Stimulated activated naive CD8-positive, alpha-beta T cell treated with anti-CD3 and anti-CD28 coated beads, Interleukin-15, Interleukin-2, amounts not matched to agents 100 ng/mL and 50 ng/mL, for 24 hours (primary cell): ENCODE measurements around the gene MUC21.

Experiments used
- H3K27ac Mint-ChIP-seq: one replicate; pipeline ENCODE4 v1.8.0; 2021; ENCODE audit warnings: mild to moderate bottlenecking, mixed read lengths
- H3K27me3 Mint-ChIP-seq: one replicate; pipeline ENCODE4 v1.8.0; 2021; ENCODE audit warnings: mixed read lengths
- H3K36me3 Mint-ChIP-seq: one replicate; pipeline ENCODE4 v1.8.0; 2021; ENCODE audit warnings: low read depth, mixed read lengths
- H3K4me1 Mint-ChIP-seq: one replicate; pipeline ENCODE4 v1.8.0; 2021; ENCODE audit warnings: low read depth, mixed read lengths
- H3K4me3 Mint-ChIP-seq: one replicate; pipeline ENCODE4 v1.8.0; 2021; ENCODE audit warnings: mild to moderate bottlenecking, mixed read lengths
- H3K9me3 Mint-ChIP-seq: one replicate; pipeline ENCODE4 v1.8.0; 2021; ENCODE audit warnings: mixed read lengths

MUC21 gene

DNA sequence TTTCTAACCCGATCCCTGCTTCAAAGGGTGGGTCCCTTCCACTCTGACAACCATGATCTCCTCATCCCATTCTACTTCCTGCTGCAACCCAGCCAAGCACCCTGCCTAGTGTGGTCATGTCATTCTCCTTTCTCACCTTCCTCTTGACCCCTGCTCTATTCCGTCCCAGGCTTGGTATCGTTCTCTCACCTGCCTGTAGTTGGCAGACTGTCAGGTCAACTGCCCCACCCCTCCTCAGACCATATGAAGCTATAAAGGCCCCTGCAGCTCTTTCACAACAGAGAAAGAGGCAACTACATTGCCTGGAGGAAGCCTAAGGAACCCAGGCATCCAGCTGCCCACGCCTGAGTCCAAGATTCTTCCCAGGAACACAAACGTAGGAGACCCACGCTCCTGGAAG is at the start of gene MUC21:
TSS of gene MUC21 (plus strand) at position 280 of the 400 bp plus-strand sequence. CDS start 241 bp downstream, outside the sequence.
- H3K27me3 Mint-ChIP-seq, result peaks cover 44% of the 10 kb centered on the region
- no peaks in the 10 kb centered on the region for H3K36me3 Mint-ChIP-seq
- H3K4me3 Mint-ChIP-seq, result no peak within 1 kb of the TSS

DNA sequence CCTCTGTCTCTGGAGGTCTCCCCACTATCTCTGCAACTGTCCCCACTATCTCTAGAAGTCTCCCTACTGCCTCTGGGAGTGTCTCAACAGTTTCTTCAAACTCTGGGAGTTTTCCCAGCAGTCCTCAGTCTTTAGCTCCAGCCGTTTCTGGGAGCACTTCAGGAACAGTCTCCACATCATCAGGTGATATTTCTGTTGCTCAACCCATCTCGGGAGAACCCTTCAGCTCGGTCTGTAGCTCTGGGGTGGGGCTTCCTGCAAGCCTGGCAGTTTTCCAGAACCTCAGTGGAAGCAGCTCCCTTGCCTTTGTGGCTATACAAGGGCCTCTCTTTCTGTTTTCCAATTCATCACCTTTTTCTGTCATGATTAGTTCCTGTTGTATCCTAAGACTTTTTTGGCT is 48.5 kb upstream of the MUC21 start:
- H3K36me3 Mint-ChIP-seq, result no peaks in the 10 kb centered on the region
- H3K9me3 Mint-ChIP-seq, result no peaks in the 10 kb centered on the region
- H3K27ac Mint-ChIP-seq, result no peak overlapping the region
- H3K27me3 Mint-ChIP-seq, result peaks cover 12% of the 10 kb centered on the region
- H3K4me1 Mint-ChIP-seq, result no peaks in the 10 kb centered on the region
- no peak overlapping the region for H3K4me3 Mint-ChIP-seq

More for the DNA sequence above, at the start of gene MUC21:
- no peak within 1 kb of the TSS for H3K27ac Mint-ChIP-seq
- H3K9me3 Mint-ChIP-seq, result no peaks in the 10 kb centered on the region
- peaks cover 8% of the 10 kb centered on the region for H3K4me1 Mint-ChIP-seq

DNA sequence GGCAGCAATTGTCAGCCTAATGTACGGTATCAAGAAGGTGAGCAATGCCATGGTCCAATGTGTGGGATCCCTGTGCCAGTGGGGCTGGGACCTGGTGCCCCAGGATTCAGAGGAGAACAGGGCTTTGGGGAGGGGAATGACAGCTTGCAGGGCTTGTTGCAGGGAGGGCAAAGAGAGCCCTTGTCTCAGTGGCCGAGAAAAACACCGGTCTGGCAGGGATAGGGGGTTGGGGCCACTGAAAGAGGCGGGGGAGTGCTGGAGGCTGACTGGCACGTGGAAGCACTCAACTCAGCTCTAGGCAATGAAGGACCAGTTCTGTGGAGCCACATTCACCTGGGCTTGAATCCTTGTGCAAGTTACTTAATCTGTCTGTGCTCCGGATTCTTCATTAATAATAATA is 46.3 kb upstream of the MUC21 start:
- Mint-ChIP-seq H3K4me3 (no peak overlapping the region), H3K36me3 (no peaks in the 10 kb centered on the region), H3K9me3 (no peaks in the 10 kb centered on the region), H3K27me3 (peaks cover 22% of the 10 kb centered on the region), H3K27ac (no peak overlapping the region), H3K4me1 (no peaks in the 10 kb centered on the region)

DNA sequence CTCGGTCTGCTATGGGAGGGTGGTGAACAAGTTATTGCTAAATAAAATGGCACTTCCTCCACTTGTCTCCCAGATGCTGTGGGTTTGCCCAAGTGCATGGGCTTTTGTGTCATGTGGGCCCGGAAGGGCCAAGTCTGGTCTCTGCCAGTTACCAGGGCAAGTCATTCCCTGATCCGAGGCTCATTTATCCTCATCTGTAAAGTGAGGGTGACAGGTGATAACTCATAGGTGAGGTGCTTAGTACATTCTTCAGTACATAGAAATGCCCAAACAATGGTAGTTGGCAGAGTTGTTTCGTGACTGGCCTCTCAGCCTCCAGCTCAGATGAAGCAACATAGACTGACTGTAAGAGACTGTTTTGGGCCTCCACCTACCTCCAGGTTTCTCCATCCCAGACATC is 44.8 kb upstream of the MUC21 start:
- Mint-ChIP-seq H3K4me3 (no peak overlapping the region), H3K9me3 (no peaks in the 10 kb centered on the region), H3K36me3 (no peaks in the 10 kb centered on the region), H3K27me3 (peaks cover 34% of the 10 kb centered on the region), H3K27ac (no peak overlapping the region), H3K4me1 (no peaks in the 10 kb centered on the region)

DNA sequence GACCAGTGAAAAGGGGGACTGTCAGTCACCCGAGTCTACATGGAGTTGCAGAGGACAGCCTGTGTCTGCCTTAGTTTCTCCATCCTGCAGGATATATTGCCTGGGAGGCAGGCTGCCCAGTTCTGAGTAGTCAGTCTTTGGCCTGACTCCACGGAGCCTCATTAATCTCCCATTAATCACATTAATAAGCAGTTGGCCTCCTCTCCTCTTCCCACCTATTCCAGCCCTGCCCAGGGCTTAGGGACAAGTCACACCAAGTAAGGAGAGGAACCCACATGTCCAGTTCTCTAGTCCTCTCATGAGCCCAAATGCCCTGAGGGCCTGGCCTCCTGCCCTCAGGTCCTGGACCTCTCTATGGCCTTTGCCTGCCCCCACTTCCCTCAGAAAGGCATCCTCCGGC is 44.0 kb upstream of the MUC21 start:
- Mint-ChIP-seq H3K27ac (no peak overlapping the region), H3K4me1 (no peaks in the 10 kb centered on the region), H3K4me3 (no peak overlapping the region), H3K36me3 (no peaks in the 10 kb centered on the region), H3K9me3 (no peaks in the 10 kb centered on the region), H3K27me3 (peaks cover 40% of the 10 kb centered on the region)

DNA sequence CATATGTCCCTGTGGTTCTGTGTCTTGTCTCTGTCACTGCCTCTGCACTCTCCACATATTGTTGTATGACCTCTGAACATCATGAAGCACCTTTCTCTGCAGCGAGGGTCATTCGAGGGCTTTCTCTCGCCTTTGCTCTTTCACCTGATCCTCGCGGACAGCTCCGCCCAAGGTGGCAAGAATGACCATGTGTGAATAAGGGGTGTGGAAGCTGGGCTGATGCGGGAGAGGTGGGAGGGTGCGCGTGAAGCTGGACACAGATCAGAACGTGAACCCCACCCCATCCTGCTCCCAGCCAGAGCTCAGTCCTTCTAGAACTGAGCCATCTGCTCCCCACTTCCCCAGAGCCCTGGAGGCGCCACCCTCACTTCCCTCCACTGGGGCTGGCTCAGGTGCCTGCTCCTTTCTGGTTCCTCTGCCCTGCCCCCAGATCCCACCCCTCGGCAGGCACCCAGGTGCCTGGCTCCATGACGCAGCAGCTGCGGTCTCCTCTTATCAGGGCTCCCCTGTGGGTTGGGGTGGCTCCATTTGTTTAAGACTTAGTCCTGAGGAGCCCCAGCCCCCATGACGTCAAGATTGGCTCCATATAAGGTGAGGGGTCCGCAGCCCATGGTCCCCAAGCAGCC is 43.0 kb upstream of the MUC21 start, which contains the start of gene MUCL3:
TSS of gene MUCL3 (plus strand) at position 613 of the 626 bp plus-strand sequence. CDS start 27 bp downstream, outside the sequence.
- H3K27ac Mint-ChIP-seq, result no peak within 1 kb of the TSS
- no peaks in the 10 kb centered on the region for H3K36me3 Mint-ChIP-seq
- peaks cover 45% of the 10 kb centered on the region for H3K27me3 Mint-ChIP-seq

DNA sequence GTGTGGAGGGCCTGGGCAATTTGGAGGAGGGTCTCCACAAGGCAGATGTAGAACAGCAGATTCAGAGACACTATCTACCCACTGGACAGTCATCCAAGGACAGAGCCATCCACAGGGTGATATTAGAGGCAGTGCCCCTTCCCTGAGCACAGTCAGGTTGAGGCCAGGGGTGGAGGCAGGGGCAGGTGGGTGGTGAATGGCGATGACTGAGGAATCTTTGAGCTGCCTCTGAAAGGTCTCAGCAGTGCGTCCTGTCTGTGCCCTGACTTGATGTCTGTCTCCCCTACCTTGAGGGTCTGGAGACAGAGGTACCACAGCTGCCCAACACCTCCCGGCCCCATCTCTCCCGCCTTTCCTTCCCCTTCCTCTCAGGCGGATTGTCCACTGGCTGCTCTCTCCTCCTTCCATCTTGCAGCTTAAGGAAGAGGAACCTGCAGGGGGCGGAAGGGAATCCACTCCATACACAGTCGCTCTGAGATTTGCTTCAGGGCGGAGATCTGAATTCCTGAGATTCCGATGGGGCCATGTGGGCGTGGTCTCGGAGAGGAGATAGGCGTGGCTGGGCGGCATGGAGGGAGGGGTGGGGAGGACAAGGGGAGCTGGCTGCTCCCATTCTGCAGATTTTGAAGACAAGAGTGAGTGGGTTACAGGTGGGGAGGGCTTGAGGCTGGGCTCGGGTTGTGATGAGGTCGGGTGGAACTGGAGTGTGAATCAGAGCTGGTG is 41.0 kb upstream of the MUC21 start:
- Mint-ChIP-seq H3K4me1 (no peaks in the 10 kb centered on the region), H3K9me3 (no peaks in the 10 kb centered on the region), H3K27ac (no peak overlapping the region), H3K36me3 (no peaks in the 10 kb centered on the region), H3K4me3 (no peak overlapping the region), H3K27me3 (peaks cover 47% of the 10 kb centered on the region)

More for the DNA sequence above, 43.0 kb upstream of the MUC21 start, which contains the start of gene MUCL3:
- H3K9me3 Mint-ChIP-seq, result no peaks in the 10 kb centered on the region
- H3K4me1 Mint-ChIP-seq, result no peaks in the 10 kb centered on the region
- H3K4me3 Mint-ChIP-seq, result no peak within 1 kb of the TSS

DNA sequence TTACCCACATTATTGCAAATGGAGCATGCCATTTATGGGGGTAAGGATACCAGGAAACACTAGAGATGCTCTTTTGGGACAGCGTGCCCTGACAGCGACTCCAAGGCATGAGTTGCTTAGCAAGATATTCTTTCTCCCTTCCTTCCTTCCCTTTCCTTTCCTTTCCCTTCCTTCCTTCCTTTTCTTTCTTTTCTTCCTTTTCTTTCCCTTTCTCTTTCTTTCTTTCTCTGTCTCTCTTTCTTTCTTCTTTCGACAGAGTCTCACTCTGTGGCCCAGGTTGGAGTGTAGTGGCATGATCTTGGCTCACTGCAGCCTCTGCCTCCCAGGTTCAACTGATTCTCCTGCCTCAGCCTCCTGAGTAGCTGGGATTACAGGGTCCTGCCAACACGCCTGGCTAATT is 39.5 kb upstream of the MUC21 start:
- H3K36me3 Mint-ChIP-seq, result no peaks in the 10 kb centered on the region
- H3K27me3 Mint-ChIP-seq, result peaks cover 53% of the 10 kb centered on the region
- no peaks in the 10 kb centered on the region for H3K9me3 Mint-ChIP-seq
- H3K4me3 Mint-ChIP-seq, result no peak overlapping the region
- H3K4me1 Mint-ChIP-seq, result no peaks in the 10 kb centered on the region
- H3K27ac Mint-ChIP-seq, result no peak overlapping the region

DNA sequence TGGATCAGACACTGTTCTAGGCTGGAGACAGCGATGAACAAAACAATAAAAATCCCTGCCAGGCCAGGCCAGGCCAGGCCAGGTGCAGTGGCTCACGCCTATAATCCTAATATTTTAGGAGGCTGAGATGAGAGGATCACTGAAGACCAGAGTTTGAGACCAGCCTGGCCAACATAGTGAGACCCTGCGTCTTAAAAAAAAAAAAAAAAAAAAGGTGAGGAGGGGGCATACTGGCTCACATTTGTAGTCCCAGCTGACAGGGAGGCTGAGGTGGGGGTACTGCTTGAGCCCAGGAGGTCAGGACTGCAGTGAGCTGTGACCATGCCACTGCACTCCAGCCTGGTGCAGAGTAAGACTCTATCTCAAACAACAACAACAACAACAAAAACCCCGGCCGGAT is 38.2 kb upstream of the MUC21 start:
- no peaks in the 10 kb centered on the region for H3K9me3 Mint-ChIP-seq
- H3K27me3 Mint-ChIP-seq, result peaks cover 51% of the 10 kb centered on the region
- H3K36me3 Mint-ChIP-seq, result no peaks in the 10 kb centered on the region
- no peaks in the 10 kb centered on the region for H3K4me1 Mint-ChIP-seq
- H3K4me3 Mint-ChIP-seq, result no peak overlapping the region
- H3K27ac Mint-ChIP-seq, result no peak overlapping the region

DNA sequence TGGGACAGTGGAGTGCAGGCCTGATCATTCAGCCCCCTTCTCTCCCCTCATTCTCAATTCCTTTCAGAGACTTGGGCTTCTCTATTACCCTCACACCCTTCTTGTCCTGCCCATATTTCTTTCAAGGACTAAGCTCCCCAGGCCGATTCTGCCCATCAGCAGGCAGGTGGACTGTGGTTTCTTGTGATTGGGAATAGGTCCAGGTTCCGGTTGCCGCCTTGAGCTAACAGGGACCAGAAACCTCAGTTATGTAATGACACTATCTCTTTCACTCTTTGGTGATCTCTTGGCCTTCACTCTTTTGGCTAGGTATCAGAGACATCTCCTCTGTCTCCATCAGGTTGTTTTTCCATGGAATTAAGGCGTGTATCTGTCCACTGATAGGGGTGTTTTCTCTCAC is 36.3 kb upstream of the MUC21 start:
- Mint-ChIP-seq H3K4me3 (no peak overlapping the region), H3K9me3 (no peaks in the 10 kb centered on the region), H3K27ac (no peak overlapping the region), H3K27me3 (peaks cover 62% of the 10 kb centered on the region), H3K4me1 (peaks cover 6% of the 10 kb centered on the region), H3K36me3 (no peaks in the 10 kb centered on the region)

DNA sequence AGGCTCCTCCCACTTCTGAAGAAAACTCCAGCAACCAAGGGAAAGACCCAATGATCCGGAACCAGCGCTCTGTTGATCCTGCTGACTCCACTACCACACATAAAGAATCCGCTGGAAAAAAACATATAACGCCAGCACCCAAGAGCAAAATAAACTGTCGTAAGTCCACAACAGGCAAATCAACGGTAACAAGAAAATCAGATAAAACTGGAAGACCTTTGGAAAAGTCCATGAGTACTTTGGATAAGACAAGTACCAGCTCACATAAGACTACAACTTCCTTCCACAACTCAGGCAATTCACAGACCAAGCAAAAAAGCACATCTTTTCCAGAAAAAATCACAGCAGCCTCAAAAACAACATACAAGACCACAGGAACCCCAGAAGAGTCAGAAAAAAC is 34.7 kb upstream of the MUC21 start:
- Mint-ChIP-seq H3K4me3 (no peak overlapping the region), H3K9me3 (no peaks in the 10 kb centered on the region), H3K27me3 (peaks cover 63% of the 10 kb centered on the region), H3K27ac (no peak overlapping the region), H3K4me1 (peaks cover 6% of the 10 kb centered on the region), H3K36me3 (no peaks in the 10 kb centered on the region)

DNA sequence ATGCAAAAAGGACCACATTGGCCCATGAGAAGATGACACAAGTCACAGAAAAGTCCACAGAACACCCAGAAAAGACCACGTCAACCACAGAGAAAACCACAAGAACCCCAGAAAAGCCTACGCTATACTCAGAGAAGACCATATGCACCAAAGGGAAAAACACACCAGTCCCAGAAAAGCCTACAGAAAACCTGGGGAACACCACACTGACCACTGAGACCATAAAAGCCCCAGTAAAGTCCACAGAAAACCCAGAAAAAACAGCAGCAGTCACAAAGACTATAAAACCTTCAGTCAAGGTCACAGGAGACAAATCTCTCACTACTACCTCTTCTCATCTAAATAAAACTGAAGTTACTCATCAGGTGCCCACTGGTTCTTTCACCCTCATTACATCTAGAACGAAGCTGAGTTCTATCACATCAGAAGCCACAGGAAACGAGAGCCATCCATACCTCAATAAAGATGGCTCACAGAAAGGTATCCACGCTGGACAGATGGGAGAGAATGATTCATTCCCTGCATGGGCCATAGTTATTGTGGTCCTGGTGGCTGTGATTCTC is 31.5 kb upstream of the MUC21 start:
- Mint-ChIP-seq H3K36me3 (no peaks in the 10 kb centered on the region), H3K9me3 (no peaks in the 10 kb centered on the region), H3K27me3 (peaks cover 61% of the 10 kb centered on the region), H3K4me3 (peak overlapping the region; percentile 24), H3K4me1 (peaks cover 20% of the 10 kb centered on the region), H3K27ac (peak overlapping the region; percentile 78)

DNA sequence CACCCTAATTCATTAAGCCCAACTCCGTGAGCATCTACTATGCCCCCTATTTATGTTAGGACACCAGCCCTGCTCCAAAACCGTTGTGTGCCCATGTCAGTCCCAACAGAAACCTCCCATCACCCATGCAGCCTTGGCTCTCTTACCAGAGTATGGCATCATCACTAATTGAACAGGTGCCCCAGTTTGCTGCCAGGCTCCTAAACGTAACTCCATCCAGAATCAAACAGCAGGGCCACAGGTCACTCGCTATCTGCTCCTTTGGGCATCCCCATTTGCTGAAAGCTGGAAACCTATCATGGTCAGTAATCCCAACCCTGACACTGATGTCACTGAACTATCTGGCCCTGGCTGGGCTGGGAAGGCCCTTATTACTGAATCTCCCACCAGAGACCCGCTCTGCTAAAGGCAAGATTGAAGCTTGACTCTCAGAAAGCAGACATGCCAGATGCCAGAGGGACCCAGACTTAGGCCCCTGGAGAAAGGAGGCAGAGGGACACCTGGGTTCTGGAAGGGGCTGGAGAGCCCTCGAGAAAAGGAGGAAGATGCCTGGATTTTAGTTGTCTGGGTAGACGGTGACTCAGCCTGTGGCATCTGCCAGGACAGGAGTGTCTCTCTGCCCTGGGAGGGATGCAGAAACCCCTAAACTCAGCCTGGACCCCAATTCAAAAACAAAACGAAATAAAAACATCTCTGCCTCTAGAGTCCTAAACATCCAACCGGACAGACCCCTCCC is 28.7 kb upstream of the MUC21 start:
- Mint-ChIP-seq H3K9me3 (no peaks in the 10 kb centered on the region), H3K36me3 (no peaks in the 10 kb centered on the region), H3K4me3 (peak overlapping the region; percentile 78), H3K27ac (peak overlapping the region; percentile 74), H3K27me3 (peaks cover 48% of the 10 kb centered on the region), H3K4me1 (peaks cover 20% of the 10 kb centered on the region)

DNA sequence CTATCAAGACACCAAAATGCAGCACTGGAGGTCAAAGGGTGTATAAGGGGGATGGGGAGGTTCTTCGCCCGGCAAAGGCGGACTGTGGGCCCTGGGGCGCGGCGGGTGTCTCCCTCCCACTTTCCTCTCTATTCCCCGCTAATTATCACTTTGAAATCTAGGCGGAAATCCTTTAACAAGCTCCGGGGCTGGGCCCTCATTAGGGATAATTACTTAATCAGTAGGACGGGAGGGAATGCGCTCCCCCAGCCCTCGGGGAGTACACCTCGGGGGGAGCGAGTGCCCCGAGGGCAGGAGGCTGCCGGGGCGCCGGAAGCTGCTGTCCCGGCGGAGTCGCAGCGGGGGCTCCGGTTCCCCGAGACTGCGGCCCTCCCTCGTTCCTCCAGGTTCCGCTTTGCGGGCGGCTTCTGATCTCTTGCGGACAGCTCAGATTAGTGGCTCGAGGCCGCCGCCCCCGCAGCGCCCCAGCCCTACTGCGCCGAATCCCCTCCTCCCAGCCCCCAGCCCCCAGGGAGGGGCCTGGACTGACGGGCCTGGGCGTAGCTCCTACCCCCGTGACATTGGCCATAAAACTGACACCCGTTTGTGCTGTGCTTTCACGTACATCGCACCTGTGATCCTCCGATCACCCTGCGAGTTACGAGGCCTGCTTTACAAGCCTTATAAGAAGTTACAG is 28.0 kb upstream of the MUC21 start:
- peak overlapping the region; percentile 78 for H3K4me3 Mint-ChIP-seq
- peaks cover 43% of the 10 kb centered on the region for H3K27me3 Mint-ChIP-seq
- H3K9me3 Mint-ChIP-seq, result no peaks in the 10 kb centered on the region
- peaks cover 20% of the 10 kb centered on the region for H3K4me1 Mint-ChIP-seq
- H3K27ac Mint-ChIP-seq, result peak overlapping the region; percentile 74
- no peaks in the 10 kb centered on the region for H3K36me3 Mint-ChIP-seq
